MM.1S (cell line): ENCODE measurements around the gene NUDT14.

ENCODE experiments used
- DNase-seq: peaks from one replicate; pipeline ENCODE4 v3.0.0-alpha.2; 2015
- H2AFZ ChIP-seq: fragments of 300-600 bp; sonication (generic); 2 replicates; pipeline ENCODE4 v1.6.0; 2016; ENCODE audit warnings: antibody characterized with exemption, low read length
- H3F3A ChIP-seq: fragments of 300-600 bp; sonication (generic); 2 replicates; pipeline ENCODE4 v1.6.1; 2016; ENCODE audit warnings: mild to moderate bottlenecking, antibody characterized with exemption, low read length, moderate library complexity, mixed read lengths; ENCODE audit not compliant: insufficient read depth
- H3K27ac ChIP-seq: fragments of 300-600 bp; sonication (generic); 2 replicates; pipeline ENCODE4 v1.5.1; 2016; ENCODE audit warnings: mild to moderate bottlenecking, low read length
- H3K27me3 ChIP-seq: fragments of 300-600 bp; sonication (generic); replicated peaks from 2 replicates; pipeline ENCODE4 v1.6.0; 2016; ENCODE audit warnings: low read length; ENCODE audit not compliant: insufficient read depth
- H3K36me3 ChIP-seq: fragments of 300-600 bp; sonication (generic); replicated peaks from 2 replicates; pipeline ENCODE4 v1.6.1; 2016; ENCODE audit warnings: mild to moderate bottlenecking, low read length, mixed read lengths; ENCODE audit not compliant: insufficient read depth
- H3K4me1 ChIP-seq: fragments of 300-600 bp; sonication (generic); 2 replicates; pipeline ENCODE4 v1.6.1; 2016; ENCODE audit warnings: low read length, mixed read lengths
- H3K4me2 ChIP-seq: fragments of 300-600 bp; sonication (generic); 2 replicates; pipeline ENCODE4 v1.6.0; 2016; ENCODE audit warnings: low read depth, low read length
- H3K4me3 ChIP-seq: fragments of 300-600 bp; sonication (generic); 2 replicates; pipeline ENCODE4 v1.5.1; 2016; ENCODE audit warnings: low read length, mixed read lengths
- H3K79me2 ChIP-seq: fragments of 300-600 bp; sonication (generic); 2 replicates; pipeline ENCODE4 v1.6.1; 2016; ENCODE audit warnings: mixed run types, low read length, mixed read lengths
- H3K9ac ChIP-seq: fragments of 300-600 bp; sonication (generic); 2 replicates; pipeline ENCODE4 v1.6.1; 2016; ENCODE audit warnings: low read length, mixed read lengths
- H3K9me2 ChIP-seq: fragments of 300-600 bp; sonication (generic); replicated peaks from 2 replicates; pipeline ENCODE4 v1.6.1; 2016; ENCODE audit warnings: mild to moderate bottlenecking, low read length, mixed read lengths; ENCODE audit not compliant: insufficient read depth
- H3K9me3 ChIP-seq: fragments of 300-600 bp; sonication (generic); replicated peaks from 2 replicates; pipeline ENCODE4 v1.6.1; 2016; ENCODE audit warnings: mild to moderate bottlenecking, low read length, mixed read lengths; ENCODE audit not compliant: insufficient read depth
- H4K20me1 ChIP-seq: fragments of 300-600 bp; sonication (generic); 2 replicates; pipeline ENCODE4 v1.6.1; 2016; ENCODE audit warnings: mild to moderate bottlenecking, low read length, moderate library complexity, mixed read lengths; ENCODE audit not compliant: insufficient read depth
- CTCF ChIP-seq: fragments of 300-600 bp; sonication (generic); IDR thresholded peaks from 2 replicates; pipeline ENCODE4 v1.5.1; 2016; ENCODE audit warnings: antibody characterized with exemption, low read length, mixed read lengths
- EZH2 ChIP-seq: fragments of 300-600 bp; sonication (generic); optimal IDR thresholded peaks from 2 replicates; pipeline ENCODE3; 2017; ENCODE audit warnings: low read depth, mild to moderate bottlenecking, antibody characterized with exemption, low read length, mixed read lengths
- EZH2phosphoT487 ChIP-seq: fragments of 300-600 bp; sonication (generic); IDR thresholded peaks from 2 replicates; pipeline ENCODE4 v1.6.1; 2018; ENCODE audit warnings: antibody characterized with exemption, low read length

NUDT14 gene

GRCh38 chr14:105161964-105162668, 19.0 kb downstream of the NUDT14 start:
- no peak for DNase-seq
- Histone ChIP-seq H3F3A (no peaks in the 10 kb centered on the region), H4K20me1 (no peaks in the 10 kb centered on the region), H3K9me2 (no peaks in the 10 kb centered on the region), H3K27me3 (no peaks in the 10 kb centered on the region), H2AFZ (no peak overlapping the region), H3K4me3 (no peak overlapping the region), H3K27ac (no peak overlapping the region), H3K9ac (no peak overlapping the region), H3K4me1 (no peaks in the 10 kb centered on the region), H3K36me3 (no peaks in the 10 kb centered on the region), H3K9me3 (no peaks in the 10 kb centered on the region), H3K79me2 (no peaks in the 10 kb centered on the region), H3K4me2 (no peak overlapping the region)
- TF ChIP-seq EZH2phosphoT487 (no peak), CTCF (no peak), EZH2 (no peak)

GRCh38 chr14:105161309-105161708, 19.8 kb downstream of the NUDT14 start:
- Histone ChIP-seq H3K9ac (no peak overlapping the region), H3K4me1 (no peaks in the 10 kb centered on the region), H3K9me3 (no peaks in the 10 kb centered on the region), H3K27me3 (0 out of 2 replicates have a peak, but pooled peaks cover under 1% of the 10 kb centered on the region), H3K27ac (no peak overlapping the region), H3K79me2 (no peaks in the 10 kb centered on the region), H3K36me3 (no peaks in the 10 kb centered on the region), H3K4me3 (no peak overlapping the region), H3K4me2 (no peak overlapping the region), H2AFZ (no peak overlapping the region), H3F3A (no peaks in the 10 kb centered on the region), H4K20me1 (no peaks in the 10 kb centered on the region), H3K9me2 (no peaks in the 10 kb centered on the region)
- no peak for TF ChIP-seq EZH2
- no peak for TF ChIP-seq EZH2phosphoT487
- no peak for TF ChIP-seq CTCF
- no peak for DNase-seq

- no peaks in the 10 kb centered on the region for H3K4me1 ChIP-seq
- H3K27ac ChIP-seq = no peak overlapping the region
- TF ChIP-seq EZH2 (no peak), CTCF (no peak), EZH2phosphoT487 (no peak)
- no peak overlapping the region for H3K4me3 ChIP-seq
- no peak for DNase-seq
- no peaks in the 10 kb centered on the region for H3K9me2 ChIP-seq
- H3F3A ChIP-seq = no peaks in the 10 kb centered on the region
- no peaks in the 10 kb centered on the region for H3K9me3 ChIP-seq
- H3K9ac ChIP-seq = no peak overlapping the region
- H3K4me2 ChIP-seq = no peak overlapping the region
- H3K79me2 ChIP-seq = no peaks in the 10 kb centered on the region
- H3K36me3 ChIP-seq = no peaks in the 10 kb centered on the region
- H2AFZ ChIP-seq = no peak overlapping the region
- no peaks in the 10 kb centered on the region for H4K20me1 ChIP-seq
- H3K27me3 ChIP-seq = peaks cover 6% of the 10 kb centered on the region; the same call in 1 of the 2 replicates
Observed at GRCh38 chr14:105160776-105161175, 20.3 kb downstream of the NUDT14 start.
